Tongue (tissue), 2 donors: ENCODE results near the gene TRAF2. TPM values are rescaled to one million over a fixed set of nuclear protein-coding genes. Genes with fewer than 3 reads are reported as not detected.
"Not testable (repeated sequence)": the region's sequence is repeated elsewhere in the genome, so short reads cannot be mapped to it uniquely, and the experiment has no call there.

ENCODE experiments used
- DNase-seq: peaks from one replicate; pipeline ENCODE4 v3.0.0-alpha.2; 2015
- total RNA-seq: library from RNA; depleted of rRNA; stranded (reverse); fragments of >200 nt; gene quantifications from one replicate; pipeline ENCODE4 v1.2.3, GENCODE V29; 2014

The TRAF2 gene
- total RNA-seq, 1 donor from 2014 or later = 16.1 TPM

- no peak for DNase-seq
These were observed 4.0 kb upstream of the TRAF2 start for GRCh38 chr9:136882109-136882946.

DNA sequence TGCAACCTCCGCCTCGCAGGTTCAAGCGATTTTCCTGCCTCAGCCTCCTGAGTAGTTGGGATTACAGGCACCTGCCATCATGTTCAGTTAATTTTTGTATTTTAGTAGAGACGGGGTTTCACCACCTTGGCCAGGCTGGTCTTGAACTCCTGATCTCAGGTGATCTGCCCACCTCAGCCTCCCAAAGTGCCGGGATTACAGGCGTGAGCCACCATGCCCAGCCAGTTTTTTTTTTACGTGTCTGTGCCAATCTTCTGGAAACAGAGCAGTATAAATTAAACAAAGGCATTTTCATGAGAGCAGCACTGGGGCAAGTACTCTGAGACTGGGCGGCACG is 3.4 kb upstream of the TRAF2 start:
- DNase-seq = not testable (repeated sequence)

DNA sequence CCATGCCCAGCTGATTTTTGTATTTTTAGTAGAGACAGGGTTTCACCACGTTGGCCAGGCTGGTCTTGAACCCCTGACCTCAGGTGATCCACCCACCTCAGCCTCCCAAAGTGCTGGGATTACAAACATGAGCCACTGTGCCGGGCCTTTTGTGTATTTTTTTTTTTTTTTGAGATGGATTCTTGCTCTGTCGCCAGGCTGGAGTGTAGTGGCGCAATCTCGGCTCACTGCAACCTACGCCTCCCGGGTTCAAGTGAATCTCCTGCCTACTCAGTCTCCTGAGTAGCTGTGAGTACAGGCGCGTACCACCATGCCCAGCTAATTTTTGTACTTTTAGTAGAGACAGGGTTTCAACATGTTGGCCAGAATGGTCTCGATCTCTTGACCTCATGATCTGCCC is 2.6 kb upstream of the TRAF2 start:
- DNase-seq = not testable (repeated sequence)

GRCh38 chr9:136886610-136887597 is 588 bp downstream of the TRAF2 start:
- peak; percentile 22 for DNase-seq

- no peak for DNase-seq
These were observed 2.1 kb downstream of the TRAF2 start for GRCh38 chr9:136888454-136888853.

GRCh38 chr9:136889858-136890257 is 3.5 kb downstream of the TRAF2 start:
- DNase-seq = no peak

DNA sequence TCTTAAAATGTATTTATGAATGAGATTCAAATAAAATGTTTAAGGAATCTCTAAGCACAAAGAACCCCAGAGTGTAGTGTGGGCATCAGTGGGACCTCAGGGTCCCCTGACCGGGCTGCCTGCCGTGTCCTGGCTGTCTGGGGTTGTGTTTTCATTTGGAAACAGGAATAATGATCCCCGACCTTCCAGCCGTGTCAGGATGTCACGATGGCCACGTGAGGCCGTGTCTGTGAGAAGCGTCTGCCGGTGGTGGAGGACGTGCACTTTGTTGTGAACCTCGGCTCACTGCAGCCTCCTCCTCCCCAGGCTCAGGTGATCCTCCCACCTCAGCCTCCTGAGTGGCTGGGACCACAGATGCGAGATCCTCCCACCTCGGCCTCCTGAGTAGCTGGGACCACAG is 4.3 kb downstream of the TRAF2 start:
- no peak for DNase-seq

- DNase-seq = no peak
These were observed 9.7 kb downstream of the TRAF2 start for GRCh38 chr9:136896027-136896426.

GRCh38 chr9:136898483-136899100 is 12.3 kb downstream of the TRAF2 start:
- no peak for DNase-seq

GRCh38 chr9:136899196-136899595 is 12.9 kb downstream of the TRAF2 start:
- DNase-seq = no peak

- DNase-seq = no peak
These were observed 14.2 kb downstream of the TRAF2 start for GRCh38 chr9:136900556-136900955.

- no peak for DNase-seq
These were observed 14.7 kb downstream of the TRAF2 start for GRCh38 chr9:136900988-136901515.

- peak; percentile 13 for DNase-seq
These were observed 15.4 kb downstream of the TRAF2 start for GRCh38 chr9:136901516-136902258.

GRCh38 chr9:136902259-136902821 is 16.0 kb downstream of the TRAF2 start:
- DNase-seq = peak; percentile 47

DNA sequence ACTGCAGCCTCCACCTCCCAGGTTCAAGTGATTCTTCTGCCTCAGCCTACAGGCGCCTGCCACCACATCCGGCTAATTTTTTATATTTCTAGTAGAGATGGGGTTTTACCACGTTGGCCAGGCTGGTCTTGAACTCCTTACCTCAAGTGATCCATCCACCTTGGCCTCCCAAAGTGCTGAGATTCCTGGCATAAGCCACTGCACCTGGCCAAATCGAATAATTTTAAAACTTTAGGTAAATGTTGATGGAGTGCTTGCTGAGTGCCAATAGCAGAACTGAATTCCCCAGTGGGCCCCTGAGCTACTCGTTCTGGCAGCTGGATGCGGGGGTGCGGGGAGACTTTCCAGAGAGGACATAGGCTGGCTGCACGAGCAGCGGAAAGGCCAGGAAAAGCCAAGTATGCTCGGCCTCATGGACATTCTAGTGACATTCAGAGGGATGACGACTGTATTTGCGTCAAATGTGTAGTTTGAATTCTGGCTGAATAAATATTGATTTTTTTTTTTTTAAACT is 16.8 kb downstream of the TRAF2 start:
- peak; percentile 39 for DNase-seq

DNA sequence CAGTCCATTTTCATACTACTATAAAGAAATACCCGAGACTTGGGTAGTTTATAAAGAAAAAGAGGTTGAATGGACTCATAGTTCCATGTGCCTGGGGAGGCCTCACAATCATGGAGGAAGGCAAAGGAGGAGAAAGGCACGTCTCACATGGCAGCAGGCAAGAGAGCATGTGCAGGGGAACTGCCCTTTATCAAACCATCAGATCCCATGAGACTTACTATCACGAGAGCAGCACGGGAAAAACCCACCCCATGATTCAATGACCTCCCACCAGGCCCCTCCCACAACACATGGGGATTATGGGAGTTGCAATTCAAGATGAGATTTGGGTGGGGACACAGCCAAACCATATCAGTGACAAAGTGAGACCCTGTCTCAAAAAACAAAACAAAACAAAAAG is 19.9 kb downstream of the TRAF2 start:
- DNase-seq = no peak

GRCh38 chr9:136907011-136907914 is 20.9 kb downstream of the TRAF2 start:
- no peak for DNase-seq

GRCh38 chr9:136910197-136910900 is 24.0 kb downstream of the TRAF2 start:
- DNase-seq = no peak

DNA sequence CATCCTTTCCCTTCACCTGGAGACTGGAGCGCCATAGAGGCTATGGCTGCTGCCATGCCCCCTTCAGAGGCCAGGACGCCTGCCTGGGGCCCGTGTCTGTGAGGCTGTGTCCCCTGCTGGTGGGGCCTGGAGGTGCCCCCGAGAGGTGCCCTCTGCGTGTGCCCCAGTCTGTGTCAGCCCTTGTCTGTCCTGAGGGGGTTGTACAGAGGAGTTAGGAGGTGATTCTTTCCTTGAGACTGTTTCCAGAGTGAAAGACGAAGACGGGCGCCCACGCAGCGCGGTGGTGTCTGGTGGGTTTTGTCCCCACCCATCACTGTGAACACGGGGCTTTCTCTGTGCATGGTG is 24.6 kb downstream of the TRAF2 start:
- no peak for DNase-seq
